LoVo (cell line): ENCODE data around the gene GUCY2D.
"Not testable (repeated sequence)": the region's sequence is repeated elsewhere in the genome, so short reads cannot be mapped to it uniquely, and the experiment has no call there.

Experiments
- DNase-seq: peaks from one replicate; pipeline ENCODE4 v3.0.0-alpha.2; 2016; ENCODE audit warnings: low spot score

The GUCY2D gene

DNA sequence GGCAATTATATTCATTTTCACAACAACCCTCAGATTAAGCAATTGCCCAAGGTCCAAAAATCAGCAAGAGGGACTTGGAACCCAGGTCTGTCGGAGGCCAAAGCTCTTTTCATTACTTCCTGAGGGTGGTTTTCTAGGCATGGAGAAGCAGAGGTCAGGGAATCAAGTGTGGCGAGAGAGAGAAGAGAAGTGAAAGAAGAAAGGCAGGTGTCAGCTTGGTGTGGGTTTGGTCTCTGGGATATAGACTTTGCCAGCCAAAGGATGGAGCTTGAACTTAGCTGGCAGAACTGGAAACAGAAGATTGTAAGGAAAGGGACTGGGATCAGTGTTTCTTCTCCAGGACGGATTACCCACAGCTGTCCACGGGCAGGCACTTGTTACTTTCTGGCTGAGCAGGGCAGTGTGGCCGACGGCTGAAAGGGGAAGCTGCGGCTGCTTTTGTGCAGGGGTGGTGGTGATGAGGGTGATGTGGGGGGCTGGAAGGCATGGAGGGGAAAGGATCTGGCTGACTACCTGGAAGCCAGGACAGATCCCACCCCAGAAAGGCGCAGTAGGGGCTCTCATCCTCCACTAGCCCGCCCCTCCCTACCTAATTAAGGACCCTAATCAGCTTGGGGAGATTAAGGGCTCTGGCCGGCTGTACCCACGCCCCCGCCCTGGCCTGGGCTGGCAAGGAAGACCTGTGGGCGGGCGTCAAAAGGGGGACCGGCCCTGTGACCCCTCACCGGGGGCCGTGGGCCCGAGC lies at the start of gene GUCY2D:
TSS of gene GUCY2D (plus strand) at position 640 of the 745 bp plus-strand sequence. CDS start 433 bp downstream, outside the sequence.
- no peak for DNase-seq

DNA sequence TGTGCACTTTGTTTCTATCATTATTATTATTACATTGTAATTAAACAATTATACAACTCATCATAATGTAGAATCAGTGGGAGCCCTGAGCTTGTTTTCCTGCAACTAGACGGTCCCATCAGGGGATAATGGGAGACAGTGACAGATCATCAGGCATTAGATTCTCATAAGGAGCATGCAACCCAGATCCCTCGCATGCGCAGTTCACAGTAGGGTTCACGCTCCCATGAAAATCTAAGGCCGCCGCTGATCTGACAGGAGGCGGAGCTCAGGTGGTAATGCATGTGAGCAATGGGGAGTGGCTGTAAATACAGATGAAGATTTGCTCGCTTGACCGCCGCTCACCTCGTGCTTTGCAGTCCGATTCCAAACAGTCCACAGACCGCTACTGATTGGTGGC lies 49.1 kb upstream of the GUCY2D start:
- not testable (repeated sequence) for DNase-seq

DNA sequence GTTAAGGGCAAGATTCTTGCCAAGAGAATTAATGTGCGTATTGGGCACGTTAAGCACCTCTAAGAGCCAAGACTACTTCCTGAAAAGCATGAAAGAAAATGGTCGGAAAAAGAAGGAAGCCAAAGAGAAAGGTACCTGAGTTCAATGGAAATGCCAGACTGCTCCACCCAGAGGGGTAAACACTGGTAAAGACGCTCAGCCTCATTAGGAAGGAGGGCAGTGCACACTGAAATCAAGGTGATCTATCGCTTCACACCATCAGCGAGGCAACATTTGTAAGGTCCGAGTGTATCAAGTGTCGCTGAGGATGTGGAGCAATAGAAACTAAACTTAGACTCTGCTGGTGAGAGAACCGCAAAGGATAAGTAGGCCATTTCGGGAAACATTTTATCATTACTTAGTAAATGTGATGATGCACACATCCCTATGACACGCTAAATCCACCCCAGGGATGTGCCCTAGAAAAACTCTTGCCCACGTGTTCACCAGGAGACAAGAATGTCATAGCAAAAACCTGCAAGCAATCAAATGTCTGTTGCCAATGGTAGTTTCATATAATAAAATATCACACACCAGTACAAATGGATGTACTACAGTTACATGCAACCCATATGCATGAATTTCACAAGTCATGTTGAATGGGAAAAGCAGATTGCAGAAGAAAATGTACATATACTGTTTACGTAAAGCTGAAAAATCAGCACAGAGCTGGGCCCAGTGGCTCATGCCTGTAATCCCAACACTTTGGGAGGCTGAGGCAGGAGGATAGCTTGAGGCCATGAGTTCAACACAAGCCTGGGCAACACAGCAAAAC lies 46.8 kb upstream of the GUCY2D start:
- no peak for DNase-seq

DNA sequence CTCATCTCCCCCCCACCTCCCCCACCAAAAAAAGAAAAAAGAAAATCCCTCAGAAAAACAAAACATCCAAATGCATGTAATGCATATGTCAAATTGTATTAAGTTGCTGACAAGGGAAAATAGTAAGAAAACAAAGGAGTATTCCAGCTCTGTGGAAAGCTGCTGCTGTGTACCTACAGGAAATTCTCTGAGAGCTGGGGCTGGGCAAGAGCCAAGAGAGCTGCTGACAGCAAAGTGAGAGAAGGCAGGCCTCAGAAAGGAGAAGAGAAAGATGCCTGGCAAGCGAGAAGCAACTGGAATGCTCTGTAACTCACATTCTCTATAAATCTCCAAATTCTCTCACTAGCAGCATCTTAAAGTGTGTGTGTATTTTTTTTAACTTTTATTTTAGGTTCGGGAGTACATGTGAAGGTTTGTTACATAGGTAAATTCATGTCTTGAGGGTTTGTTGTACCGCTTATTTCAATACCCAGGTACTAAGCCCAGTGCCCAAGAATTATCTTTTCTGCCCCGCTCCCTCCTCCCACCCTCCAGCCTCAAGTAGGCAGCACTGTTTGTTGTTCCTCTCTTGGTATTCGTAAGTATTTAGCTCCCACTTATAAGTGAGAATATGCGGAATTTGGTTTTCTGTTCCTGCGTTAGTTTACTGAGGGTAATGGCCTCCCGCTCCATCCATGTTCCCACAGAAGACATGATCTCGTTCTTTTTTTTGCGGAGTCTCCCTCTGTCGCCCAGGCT lies 46.0 kb upstream of the GUCY2D start:
- DNase-seq = no peak

DNA sequence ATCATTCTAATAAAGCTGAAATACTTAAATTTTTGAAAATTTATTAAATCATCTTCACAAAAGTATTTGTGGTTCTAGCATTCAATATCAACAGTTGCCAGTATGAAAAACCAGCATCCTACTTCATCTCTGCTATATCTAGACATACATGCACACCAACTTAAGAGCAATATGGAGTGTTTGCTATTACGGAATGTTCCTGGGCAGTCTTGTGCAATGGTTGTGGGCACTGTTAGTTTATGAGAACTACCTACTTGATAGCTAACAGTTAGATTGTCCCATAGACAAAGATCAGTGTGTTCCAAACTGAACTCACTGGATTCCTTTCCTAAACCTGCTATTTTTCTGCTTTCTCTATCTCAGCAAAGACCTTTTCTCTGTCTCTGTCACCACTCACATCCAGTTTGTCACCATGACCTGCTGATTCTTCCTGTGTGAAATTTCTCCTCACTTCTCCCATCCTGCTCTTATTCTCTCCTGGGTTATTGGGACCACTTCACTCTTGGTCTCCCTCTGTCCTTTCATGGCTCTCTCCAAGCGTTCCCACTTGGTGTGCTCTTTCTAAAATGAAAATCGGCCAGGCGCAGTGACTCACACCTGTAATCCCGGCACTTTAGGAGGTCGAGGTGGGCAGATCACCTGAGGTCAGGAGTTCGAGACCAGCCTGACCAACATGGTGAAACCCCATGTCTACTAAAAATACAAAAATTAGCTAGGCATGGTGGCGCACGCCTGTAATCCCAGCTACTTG lies 42.7 kb upstream of the GUCY2D start:
- DNase-seq = no peak

DNA sequence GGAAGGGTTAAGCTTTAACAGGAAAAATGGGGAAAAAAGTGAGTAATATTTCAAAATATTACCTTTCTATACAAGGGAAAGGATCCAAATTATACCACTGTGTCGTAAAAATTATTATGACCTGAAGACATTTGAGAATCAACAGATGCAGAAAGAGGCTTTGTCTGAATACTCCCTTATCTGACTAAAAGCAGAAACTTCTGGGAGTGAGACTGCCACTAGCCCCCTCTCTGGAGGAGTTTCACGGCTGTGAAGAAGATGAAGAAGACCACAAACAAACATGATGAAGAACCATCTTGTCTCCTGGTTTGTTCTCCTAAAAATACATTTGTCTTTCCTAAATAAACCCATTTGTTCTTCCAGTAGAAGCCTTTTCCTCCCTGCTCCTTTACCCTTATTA lies 41.0 kb upstream of the GUCY2D start:
- DNase-seq = no peak

DNA sequence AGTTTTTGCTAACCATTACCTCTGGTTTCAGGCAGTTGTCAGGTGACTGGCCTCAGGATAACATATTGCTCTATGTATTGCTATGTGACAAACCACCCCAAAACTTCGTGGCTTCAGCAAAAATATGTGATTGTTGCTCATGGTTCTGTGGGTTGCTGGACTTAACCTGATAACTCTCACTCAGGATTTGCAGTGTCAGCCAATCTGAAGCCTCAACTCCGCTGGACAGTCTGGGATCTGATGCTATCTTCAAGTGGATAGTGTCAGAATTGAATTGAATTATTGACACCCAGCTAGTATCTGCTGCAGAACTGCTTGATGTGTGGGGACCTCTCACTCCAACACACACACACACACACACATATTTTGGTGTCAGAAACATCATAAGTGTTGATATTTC lies 34.7 kb upstream of the GUCY2D start:
- DNase-seq = no peak

DNA sequence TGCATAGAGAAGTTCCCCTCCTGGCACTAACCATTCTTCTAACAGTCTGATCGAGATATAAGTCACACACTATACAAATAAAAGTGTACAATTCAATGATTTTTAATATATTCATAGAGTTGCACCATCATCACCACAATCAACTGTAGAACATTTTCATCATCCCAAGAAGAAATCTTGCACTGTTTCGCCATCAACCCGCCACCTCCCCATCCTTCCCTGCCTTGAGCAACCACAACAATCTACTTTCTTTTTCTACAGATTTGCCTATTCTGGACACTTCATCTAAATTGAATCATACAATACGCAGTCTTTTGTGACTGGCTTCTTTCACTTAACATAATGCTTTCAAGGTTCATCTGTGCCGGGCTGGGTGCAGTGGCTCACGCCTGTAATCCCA lies 33.0 kb upstream of the GUCY2D start:
- no peak for DNase-seq

DNA sequence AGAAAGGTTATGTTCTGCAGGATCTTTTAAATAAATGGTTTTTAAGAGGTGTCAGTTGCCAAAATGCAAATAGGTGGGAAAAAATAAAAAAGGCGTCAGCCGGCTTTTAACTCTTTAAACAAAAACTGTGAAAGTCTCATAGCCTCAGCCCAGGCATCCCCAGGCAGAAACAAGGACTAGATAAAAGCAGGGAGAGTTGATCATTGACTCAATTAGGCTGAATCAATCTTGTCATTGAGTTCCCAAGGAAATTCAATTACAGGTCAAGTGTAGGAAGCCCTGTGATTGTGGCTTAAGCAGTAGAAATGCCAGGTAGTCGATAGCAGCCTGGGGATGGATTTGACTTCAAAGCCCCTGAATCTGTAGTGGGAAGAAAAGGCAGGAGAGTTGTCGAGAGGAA lies 30.8 kb upstream of the GUCY2D start:
- DNase-seq = no peak

DNA sequence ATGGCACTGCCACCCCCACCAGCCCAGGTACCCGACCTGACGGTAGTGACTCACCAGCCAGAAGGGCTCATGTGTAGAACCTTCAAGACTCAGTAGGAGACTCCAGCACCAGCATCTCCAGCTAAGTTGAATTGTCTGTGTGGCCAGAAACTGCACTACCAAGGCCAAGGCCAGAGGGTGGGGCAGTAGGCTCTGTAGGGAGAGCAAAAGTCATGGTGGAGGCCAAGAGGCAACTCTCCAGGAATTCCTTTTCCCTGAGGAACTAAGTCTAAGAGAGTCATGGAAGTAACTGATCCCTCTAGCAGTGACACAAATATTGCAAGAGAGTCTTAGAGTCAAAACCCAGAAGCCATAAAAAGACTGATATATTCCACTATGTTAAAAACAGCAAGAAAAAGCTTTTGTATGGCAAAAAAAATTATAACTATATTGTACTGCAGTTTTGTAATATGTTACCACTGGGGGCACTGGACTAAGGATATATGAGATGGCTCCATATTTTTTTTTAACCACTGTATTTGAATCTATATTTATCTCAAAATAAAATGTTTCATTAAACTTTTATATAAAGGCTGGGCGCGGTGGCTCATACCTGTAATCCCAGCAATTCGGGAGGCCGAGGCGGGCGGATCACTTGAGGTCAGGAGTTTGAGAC lies 30.2 kb upstream of the GUCY2D start:
- DNase-seq = no peak

DNA sequence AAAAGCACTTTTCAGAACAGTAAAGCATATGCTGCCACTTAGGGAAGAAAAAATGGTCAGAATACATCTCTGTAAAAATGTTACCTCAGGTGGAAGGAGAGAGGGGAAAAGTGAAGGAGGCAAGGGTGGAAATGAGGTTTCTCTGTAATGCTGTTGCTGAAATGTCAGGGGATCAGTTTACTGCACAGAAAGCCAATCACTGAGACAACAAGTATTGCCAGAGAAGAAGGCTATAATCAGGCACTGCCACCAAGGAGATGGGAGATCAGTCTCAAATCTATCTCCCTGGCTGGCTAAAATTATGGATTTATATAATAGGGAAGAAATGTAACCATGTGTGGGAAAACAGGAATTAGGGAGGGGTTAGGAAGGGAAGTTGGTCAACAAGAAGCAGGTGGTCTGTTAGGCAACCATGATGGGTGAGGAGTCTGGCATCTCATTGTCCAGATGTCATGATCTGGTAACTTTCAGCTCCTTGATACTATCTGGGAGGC lies 27.7 kb upstream of the GUCY2D start:
- DNase-seq = no peak

DNA sequence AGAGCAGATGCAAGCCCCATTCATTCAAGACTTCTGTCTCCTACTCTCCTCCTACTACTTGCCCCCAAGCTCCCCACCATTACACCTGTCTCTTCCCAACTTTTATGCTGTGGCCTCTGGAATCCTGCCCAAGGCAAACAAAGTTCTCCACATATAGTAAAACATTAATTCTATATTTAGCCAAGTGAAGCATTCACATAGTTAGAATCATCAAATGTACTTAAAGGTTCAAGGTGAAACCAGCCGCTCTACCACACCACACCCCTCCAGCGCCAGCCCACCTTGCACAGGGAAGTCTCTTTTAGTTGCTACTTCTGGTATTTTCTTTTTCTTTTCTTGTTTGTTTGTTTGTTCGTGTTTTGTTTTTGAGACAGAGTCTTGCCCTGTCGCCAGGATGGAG lies 25.4 kb upstream of the GUCY2D start:
- no peak for DNase-seq

DNA sequence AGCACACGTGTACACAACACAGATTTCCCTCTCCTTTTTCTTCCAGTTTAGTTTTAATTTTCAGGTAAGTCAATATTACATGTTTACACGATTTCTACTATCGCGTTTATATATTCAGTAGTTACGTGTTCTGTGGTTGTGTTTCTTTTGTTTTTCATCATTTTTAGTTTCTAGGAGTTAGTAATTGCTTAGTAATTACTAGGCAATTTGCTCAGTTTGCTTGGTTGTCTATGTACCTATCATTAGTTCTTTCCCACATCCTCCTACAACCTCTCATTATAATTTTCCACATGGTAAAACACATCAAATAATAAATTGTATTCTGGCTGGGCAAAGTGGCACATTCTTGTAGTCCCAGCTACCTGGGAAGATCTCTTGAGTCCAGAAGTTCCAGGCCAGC lies 24.6 kb upstream of the GUCY2D start:
- no peak for DNase-seq

DNA sequence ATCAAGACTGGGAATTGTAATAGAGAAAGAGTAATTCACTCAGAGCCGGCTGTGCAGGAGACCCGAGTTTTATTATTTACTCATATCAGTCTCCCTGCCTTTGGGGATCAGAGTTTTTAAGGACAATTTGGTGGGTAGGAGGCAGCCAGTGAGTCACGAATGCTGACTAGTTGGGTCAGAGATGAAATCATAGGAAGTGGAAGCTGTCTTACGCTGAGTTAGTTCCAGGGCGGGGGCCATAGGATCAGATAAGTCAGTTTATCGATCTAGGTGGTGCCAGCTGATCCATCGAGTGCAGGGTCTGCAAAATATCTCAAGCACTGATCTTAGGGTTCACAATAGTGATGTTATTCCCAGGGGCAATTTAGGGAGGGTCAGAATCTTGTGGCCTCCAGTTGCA lies 20.2 kb upstream of the GUCY2D start:
- DNase-seq = no peak

DNA sequence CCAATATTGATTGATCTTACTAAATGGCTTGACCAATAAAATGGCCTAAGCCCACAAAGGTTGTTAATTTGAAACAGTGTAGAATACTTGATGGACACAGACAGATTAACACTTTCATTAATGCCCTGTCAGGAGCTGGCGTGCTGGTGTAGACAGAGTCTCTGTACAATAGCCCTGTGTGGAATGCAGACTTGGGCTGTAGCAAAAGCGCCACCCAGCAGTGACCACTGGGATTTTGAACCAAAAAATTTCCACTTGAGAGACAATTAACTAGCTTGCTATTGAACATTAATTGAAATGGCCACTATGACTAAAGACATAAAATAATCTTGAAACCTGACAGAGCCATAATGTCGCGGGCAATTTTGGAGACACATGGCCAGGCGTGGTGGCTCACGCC lies 19.7 kb upstream of the GUCY2D start:
- no peak for DNase-seq

DNA sequence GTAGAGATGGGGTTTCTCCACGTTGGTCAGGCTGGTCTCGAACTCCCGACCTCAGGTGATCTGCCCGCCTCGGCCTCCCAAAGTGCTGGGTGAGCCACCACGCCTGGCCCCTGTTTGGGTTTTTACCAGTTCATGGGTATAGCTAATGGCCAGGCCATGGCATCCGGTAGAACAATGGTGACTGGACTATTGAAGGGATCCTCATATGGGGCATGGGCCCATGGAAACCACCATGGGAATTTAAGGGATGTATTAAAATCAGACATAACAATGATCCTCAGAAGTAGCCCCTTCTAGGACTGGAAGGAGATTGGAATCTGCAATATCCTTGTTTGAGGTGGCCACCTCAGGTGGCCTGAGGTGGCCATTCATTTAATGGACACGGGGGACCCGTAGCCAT lies 17.5 kb upstream of the GUCY2D start:
- DNase-seq = no peak

DNA sequence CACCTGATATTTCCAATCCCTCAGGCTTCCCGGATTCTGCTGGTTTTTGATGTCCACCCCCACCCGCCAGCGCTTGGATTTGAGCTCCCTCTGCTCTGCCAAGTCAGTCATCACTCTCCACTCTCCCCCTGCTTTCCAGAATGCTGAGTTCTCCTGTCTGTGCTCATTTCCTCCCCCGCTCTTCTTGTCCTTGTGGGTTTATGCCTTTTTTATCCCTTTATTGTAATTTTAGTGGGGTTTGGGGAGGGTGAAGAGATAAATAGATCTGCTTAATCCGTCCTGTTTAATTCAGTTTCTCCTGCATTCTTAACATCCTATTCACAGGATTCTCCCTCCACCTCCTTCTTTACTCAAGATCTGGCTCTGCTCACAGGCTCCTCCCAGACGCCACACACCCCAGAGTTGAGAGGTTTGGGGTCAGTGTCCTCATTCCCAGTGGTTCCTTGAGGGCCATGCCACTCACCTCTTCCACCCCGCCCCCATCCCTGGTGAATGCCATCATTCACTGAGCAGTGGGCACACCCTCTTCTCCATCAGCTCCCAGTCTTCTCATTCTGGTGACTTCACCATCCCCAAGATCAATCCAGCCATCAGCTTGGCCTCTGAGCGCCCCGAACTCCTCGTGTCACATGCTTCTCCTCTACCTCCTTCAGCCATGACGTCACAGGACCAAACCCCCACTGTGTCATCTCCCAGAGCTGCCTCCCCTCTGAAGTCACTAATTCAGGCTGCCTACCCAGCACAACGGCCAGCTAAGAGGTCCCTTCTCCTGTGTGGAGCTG lies 15.1 kb upstream of the GUCY2D start:
- no peak for DNase-seq

DNA sequence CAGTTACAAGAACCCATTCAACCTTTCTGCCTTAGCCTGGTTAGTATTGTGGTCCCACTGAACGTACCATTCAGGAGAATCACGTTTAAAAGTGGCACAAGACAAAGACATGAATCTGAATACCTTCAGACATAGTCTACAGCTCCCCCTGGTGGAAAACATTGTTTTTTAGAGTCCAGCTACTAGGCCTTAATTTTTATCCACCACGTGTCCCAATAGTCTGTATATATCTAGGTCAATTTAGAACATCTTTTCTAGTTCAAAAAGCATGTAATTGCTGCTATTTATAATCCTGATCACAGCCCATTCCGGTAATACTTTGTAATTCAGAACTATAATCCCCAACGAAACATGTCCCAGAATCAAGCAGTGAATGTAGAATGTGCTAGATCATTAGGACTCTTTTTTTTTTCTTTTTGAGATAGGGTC lies 13.7 kb upstream of the GUCY2D start:
- DNase-seq = peak; percentile 78

DNA sequence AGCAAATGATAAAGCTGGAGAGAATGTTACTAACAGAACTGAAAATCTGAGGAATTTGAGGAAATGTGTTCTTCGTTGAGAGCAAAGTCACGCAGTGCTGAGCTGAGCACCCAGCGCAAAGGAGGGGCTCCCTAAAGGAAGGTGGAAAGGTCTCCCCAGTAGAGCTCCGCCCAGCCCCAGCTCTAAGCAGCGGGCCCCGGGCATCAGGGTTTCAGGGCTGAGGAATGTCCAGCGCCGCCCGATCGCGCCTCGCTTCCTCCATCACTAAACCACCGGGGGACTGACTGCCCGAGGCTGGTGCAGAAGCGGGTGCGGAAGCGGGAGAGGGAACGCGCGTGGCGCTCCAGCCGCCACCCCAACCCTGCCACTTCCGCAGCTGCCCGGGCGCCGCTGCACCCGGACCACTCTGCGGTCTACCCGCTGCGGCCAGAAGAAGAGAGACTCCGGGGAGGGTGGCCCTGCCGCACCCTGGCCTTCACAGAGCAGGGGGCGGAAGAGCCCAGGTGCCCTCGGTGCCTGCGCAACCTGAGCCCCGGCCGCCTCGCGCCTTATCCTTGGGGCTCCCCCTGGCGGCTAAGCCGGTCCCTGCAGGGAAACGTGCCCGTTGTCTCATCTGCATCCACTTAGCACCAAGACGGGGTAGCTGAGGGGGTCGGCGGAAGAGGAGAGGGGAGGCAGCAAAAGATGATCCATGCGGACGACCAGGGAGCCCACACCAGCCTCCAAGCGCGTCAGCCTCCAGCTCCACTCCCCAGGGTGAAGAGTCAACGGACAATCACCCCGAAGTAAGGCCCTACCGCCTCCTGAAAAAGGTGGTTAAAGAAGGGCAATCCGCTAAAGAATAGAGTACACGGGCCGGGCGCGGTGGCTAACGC lies 12.4 kb upstream of the GUCY2D start:
- DNase-seq = peak; percentile 83

DNA sequence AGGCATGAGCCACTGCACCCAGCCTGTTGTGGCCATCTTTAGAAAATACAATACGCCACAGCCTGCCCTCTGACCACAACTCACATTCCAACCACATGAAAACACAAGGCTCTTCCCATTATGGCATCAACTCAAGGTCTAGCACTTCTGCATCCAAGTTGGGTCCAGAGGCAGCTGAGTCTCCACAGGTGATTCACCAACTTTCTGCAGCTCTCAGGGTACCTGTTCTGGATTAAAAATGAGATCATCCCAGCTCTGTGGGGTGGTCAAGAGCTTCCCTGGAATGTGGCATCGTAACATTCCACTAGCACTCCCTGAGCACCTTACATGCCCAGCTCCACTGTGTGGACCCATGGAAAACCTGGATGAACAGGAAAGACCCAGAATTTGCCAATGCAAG lies 9.9 kb upstream of the GUCY2D start:
- DNase-seq = peak; percentile 59
